Common myeloid progenitor, CD34-positive (primary cell): ENCODE measurements around the gene PRKCA.

Source experiments
- CTCF ChIA-PET: fragments of 350-600 bp; sonication (Branson Sonifier 250); formaldehyde crosslinking; loops from one replicate; lab custom pipeline; 2021; ENCODE audit warnings: antibody characterized with exemption; lab: Charles Lee
- POLR2A ChIA-PET: fragments of 350-600 bp; sonication (Branson Sonifier 250); formaldehyde crosslinking; loops from one replicate; lab custom pipeline; 2021; ENCODE audit warnings: antibody characterized with exemption; lab: Charles Lee
- DNase-seq, 3 donors: peaks; one replicate each; pipeline versions ENCODE4 v3.0.0 to v3.0.0-alpha.2; 2013
- H3K27ac ChIP-seq, 2 experiments: 1 replicate in 1 of 2; 2 replicates in 1 of 2; pipeline ENCODE4 v1.7.0; 2013; ENCODE audit warnings: inconsistent platforms in 2 of 2, low read length in 2 of 2, mild to moderate bottlenecking in 2 of 2, low read depth in 1 of 2, moderate library complexity in 1 of 2; ENCODE audit not compliant: severe bottlenecking in 2 of 2, insufficient read depth in 1 of 2, poor library complexity in 1 of 2
- H3K27me3 ChIP-seq, 5 experiments: replicated peaks in 2 of 5; 1 replicate in 3 of 5; 2 replicates in 2 of 5; pipeline versions ENCODE4 v1.6.1 to v1.7.0; 2013; ENCODE audit warnings: low read length in 4 of 5, mild to moderate bottlenecking in 2 of 5, moderate library complexity in 2 of 5, inconsistent platforms in 1 of 5; ENCODE audit not compliant: insufficient read depth in 5 of 5, control insufficient read depth in 4 of 5
- H3K36me3 ChIP-seq, 4 experiments: 1 replicate in 2 of 4; 2 replicates in 2 of 4; pipeline versions ENCODE4 v1.6.1 to v1.7.0; 2013; ENCODE audit warnings: low read length in 3 of 4, control low read depth in 1 of 4, mild to moderate bottlenecking in 1 of 4; ENCODE audit not compliant: control insufficient read depth in 4 of 4, insufficient read depth in 4 of 4
- H3K4me1 ChIP-seq, 4 experiments: 1 replicate in 3 of 4; 2 replicates in 1 of 4; pipeline versions ENCODE4 v1.6.1 to v1.7.1; 2013; ENCODE audit warnings: low read length in 3 of 4, mild to moderate bottlenecking in 3 of 4, control low read depth in 1 of 4, inconsistent platforms in 1 of 4, moderate library complexity in 1 of 4; ENCODE audit not compliant: control insufficient read depth in 4 of 4, insufficient read depth in 4 of 4; ENCODE audit errors: control extremely low read depth in 1 of 4
- H3K4me3 ChIP-seq, 7 experiments: 1 replicate in 4 of 7; 2 replicates in 3 of 7; pipeline versions ENCODE4 v1.5.1 to v1.7.0; 2013; ENCODE audit warnings: mild to moderate bottlenecking in 7 of 7, low read length in 6 of 7, moderate library complexity in 6 of 7, inconsistent platforms in 2 of 7, low read depth in 2 of 7, control low read depth in 1 of 7; ENCODE audit not compliant: insufficient read depth in 4 of 7, control insufficient read depth in 1 of 7; ENCODE audit errors: extremely low read depth in 1 of 7
- H3K9me3 ChIP-seq, 5 experiments: 1 replicate in 4 of 5; 2 replicates in 1 of 5; pipeline versions ENCODE4 v1.6.1 to v1.7.1; 2013; ENCODE audit warnings: low read length in 4 of 5, mild to moderate bottlenecking in 2 of 5, inconsistent platforms in 1 of 5, low read depth in 1 of 5, moderate library complexity in 1 of 5; ENCODE audit not compliant: control insufficient read depth in 4 of 5, insufficient read depth in 2 of 5; ENCODE audit errors: control extremely low read depth in 1 of 5
- WGBS: methylation state at CpG from one replicate; pipeline ENCODE4 v1.1.5; 2013; ENCODE audit not compliant: insufficient coverage; 5-methylcytosine and 5-hydroxymethylcytosine counted together

The PRKCA gene

DNA sequence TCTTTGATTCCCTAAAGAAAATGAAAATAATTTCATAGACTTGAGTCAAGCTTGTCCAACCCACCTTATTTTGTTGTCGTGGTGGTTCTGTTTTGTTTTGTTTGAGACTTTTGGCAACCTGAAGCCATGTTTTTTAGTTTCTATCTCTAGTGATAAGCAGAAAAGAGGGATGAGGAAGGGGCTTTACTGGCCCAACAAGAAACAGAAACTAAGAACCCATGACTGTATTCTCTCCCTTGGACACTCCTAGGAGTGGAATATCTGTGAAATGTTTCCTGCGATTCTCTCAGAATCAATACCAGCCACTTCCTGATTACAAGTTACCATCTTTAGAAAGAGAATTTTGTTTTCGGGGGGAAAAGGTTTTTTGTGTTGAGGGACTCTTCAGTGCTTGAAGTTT, 207.5 kb downstream of the PRKCA start:
- 67% methylated on average over 1 of the region's 3 CpGs for WGBS
- Histone ChIP-seq H3K27me3 (peaks cover 0 to 3% (median 0%) of the 10 kb centered on the region in 5 experiments), H3K4me1 (no peaks in the 10 kb centered on the region), H3K36me3 (no peaks in the 10 kb centered on the region), H3K9me3 (no peaks in the 10 kb centered on the region), H3K27ac (no peak overlapping the region), H3K4me3 (no peak overlapping the region)
- ChIA-PET CTCF (no interaction called here), POLR2A (no interaction called here)
- DNase-seq: no peak

DNA sequence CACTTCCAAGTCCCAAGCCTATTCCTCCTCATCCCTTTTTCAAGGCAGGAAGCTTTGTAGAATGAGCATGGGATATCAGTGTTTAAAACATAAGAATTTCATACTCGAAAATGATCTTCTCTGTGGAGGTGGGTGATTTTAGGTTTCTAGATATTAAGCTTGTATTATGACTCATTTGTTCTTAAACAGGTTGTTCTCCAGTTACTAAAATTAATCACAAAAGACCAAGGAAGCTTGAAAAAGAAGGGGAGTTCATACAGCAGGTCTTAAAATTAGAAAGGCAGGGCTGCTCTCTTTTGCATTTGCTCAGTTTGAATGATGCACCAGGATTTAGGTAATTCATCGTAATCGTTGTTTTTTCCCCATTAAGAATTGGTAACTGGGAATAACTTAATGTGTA, 208.7 kb downstream of the PRKCA start:
- Histone ChIP-seq H3K27ac (no peak overlapping the region), H3K27me3 (peaks cover 0 to 3% (median 0%) of the 10 kb centered on the region in 5 experiments), H3K4me1 (no peaks in the 10 kb centered on the region), H3K4me3 (no peak overlapping the region), H3K9me3 (no peaks in the 10 kb centered on the region), H3K36me3 (no peaks in the 10 kb centered on the region)
- ChIA-PET POLR2A (no interaction called here), CTCF (no interaction called here)
- DNase-seq: no peak
- 100% methylated on average over 2 of the region's 3 CpGs for WGBS

DNA sequence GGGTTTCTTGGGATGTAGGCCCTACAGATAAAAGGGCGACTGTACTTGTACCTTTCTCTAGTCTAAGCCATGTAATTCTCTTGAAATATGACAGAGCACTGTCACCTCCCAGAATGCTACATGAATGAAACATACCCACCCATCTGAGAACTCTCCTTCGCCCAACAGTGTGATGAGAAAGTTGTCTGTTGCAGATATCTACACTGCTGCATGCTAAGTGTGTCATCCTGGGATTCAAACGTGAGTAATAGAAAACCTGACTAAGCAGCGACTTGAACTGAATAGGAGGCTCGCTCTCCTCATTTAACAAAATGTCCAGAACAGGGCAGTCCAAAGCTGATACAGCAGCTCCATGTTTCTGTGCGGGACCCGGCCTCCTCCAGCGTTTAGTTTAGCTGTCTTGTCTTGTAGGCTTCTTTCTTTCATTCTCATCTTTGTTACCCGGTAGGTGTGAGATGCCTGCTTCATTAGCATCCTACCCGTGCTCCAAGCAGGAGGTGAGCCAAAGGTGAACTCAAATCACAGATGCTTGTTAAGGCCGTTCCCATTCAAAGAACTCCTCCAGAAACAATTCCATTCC, 211.9 kb downstream of the PRKCA start:
- Histone ChIP-seq H3K4me3 (no peak overlapping the region), H3K4me1 (no peaks in the 10 kb centered on the region), H3K27ac (no peak overlapping the region), H3K36me3 (no peaks in the 10 kb centered on the region), H3K27me3 (peaks cover 0 to 3% (median 0%) of the 10 kb centered on the region in 5 experiments), H3K9me3 (no peaks in the 10 kb centered on the region)
- 76% methylated on average over 8 of the region's 11 CpGs for WGBS
- POLR2A ChIA-PET: no interaction called here
- no peak for DNase-seq
- CTCF ChIA-PET: no interaction called here

DNA sequence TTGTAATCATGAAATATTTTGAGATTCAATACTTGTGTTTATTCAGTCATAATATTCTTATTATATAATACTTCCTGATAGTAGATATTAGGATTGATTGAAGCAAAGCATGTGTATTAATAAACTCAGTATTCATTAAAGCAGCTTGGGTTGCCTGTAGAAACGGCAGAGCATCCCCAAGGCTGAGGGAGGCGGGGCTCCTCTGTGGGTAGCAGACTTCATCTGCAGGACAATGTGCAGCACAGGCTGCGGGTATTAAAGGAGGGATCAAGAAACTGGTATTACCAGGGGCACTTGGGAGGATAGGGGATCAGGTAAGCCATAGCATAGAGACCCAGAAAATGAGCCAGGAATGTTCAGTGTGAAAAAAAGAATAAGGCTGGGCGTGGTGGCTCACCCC, 213.6 kb downstream of the PRKCA start:
- 96% methylated on average over 4 of the region's 4 CpGs for WGBS
- H3K4me3 ChIP-seq: no peak overlapping the region
- H3K27ac ChIP-seq: no peak overlapping the region
- no peaks in the 10 kb centered on the region for H3K36me3 ChIP-seq
- no peaks in the 10 kb centered on the region for H3K4me1 ChIP-seq
- peaks cover 0 to 3% (median 0%) of the 10 kb centered on the region in 5 experiments for H3K27me3 ChIP-seq
- CTCF ChIA-PET: no interaction called here
- H3K9me3 ChIP-seq: no peaks in the 10 kb centered on the region
- POLR2A ChIA-PET: no interaction called here
- DNase-seq: no peak

DNA sequence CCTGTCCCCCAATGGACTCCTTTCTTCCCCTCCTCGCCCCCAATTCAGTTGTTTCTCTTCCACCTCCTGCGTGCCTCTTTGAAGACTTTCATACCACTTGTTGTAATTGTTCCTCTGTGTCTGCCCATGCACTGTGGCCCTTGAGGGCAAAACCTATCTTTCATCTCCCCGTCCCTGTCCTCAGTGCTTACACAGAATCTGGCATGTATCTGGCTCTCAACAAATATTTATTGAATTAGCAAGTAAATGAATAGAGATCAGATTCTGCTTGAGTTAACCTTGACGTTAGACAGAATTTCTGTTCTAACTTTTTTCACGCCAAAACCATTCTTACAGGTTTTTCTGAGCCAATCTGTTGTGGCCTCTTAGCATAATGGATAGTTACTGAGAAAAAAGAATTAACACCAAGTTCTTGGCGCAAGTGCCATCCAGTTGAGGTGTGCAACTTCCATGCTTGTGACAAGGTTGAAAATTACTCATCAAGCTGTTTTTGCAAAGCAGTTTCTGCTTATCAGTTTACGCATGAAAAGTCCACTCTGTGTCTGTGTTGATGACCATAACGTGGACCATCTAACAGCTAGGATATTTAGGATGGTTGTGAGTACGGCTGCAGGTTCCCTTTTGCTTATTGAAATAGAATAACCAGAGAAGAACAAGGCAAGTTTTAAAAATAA, 215.1 kb downstream of the PRKCA start:
- Histone ChIP-seq H3K36me3 (no peaks in the 10 kb centered on the region), H3K27me3 (peaks cover 0 to 3% (median 0%) of the 10 kb centered on the region in 5 experiments), H3K4me1 (no peaks in the 10 kb centered on the region), H3K27ac (no peak overlapping the region), H3K9me3 (no peaks in the 10 kb centered on the region), H3K4me3 (no peak overlapping the region)
- ChIA-PET CTCF (no interaction called here), POLR2A (no interaction called here)
- 86% methylated on average over 9 of the region's 9 CpGs for whole genome bisulfite sequencing
- no peak for DNase-seq

DNA sequence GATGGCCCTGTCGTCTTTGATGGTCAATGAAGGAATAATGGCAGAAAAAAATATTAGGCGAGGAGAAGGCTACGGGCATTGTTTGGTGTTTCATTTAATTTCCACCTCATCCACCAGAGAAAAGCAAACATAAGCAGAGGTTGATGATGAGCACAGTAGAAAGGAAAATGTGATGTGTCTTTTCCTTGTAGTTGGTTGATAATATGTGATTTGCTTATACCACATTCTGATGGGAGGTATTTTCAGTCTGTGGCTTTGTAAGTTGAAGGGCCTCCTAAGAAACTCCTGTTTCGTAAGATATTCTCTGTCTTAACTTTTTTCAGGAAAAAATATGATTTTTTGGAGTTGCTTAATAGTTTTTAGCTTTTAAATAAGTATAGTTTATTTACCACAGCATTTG, 215.7 kb downstream of the PRKCA start:
- Histone ChIP-seq H3K4me3 (no peak overlapping the region), H3K36me3 (no peaks in the 10 kb centered on the region), H3K9me3 (no peaks in the 10 kb centered on the region), H3K4me1 (no peaks in the 10 kb centered on the region), H3K27ac (no peak overlapping the region), H3K27me3 (peaks cover 0 to 1% (median 0%) of the 10 kb centered on the region in 5 experiments)
- DNase-seq: no peak
- POLR2A ChIA-PET: no interaction called here
- CTCF ChIA-PET: no interaction called here
- WGBS: 100% methylated on average over 1 of the region's 4 CpGs

DNA sequence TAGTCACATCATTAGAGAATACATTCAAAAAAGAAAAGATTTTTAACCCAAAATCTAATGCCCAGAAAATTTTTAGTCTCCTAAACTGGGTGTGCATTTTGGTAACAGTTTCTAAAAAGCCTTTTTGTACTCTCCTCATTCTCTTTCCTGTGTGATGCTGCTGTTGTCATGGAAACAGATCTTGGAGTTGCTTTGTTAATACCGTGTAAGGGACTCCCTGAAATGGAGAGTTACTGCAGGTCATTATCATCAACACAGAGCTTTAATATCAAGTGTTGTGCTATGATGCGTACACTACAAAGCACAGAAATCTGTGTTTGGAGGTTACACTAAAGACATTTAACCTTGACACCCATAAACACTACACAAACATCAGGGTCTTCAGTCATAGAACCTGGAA, 216.3 kb downstream of the PRKCA start:
- no peak for DNase-seq
- no peaks in the 10 kb centered on the region for H3K4me1 ChIP-seq
- no peak overlapping the region for H3K27ac ChIP-seq
- ChIA-PET CTCF (no interaction called here), POLR2A (no interaction called here)
- H3K9me3 ChIP-seq: no peaks in the 10 kb centered on the region
- 100% methylated on average over 1 of the region's 2 CpGs for whole genome bisulfite sequencing
- no peaks in the 10 kb centered on the region for H3K27me3 ChIP-seq
- no peaks in the 10 kb centered on the region for H3K36me3 ChIP-seq
- no peak overlapping the region for H3K4me3 ChIP-seq
